HG03095 (cell line): ENCODE results near the gene KDM2B.

Experiments used
- ATAC-seq: cut with Tn5 transposase; IDR thresholded peaks from one replicate; pipeline ENCODE4 v1.9.1; 2021; ENCODE audit warnings: moderate library complexity; ENCODE audit not compliant: unreplicated experiment

KDM2B gene

GRCh38 chr12:121532503-121533393 lies 48.1 kb downstream of the KDM2B start:
- no peak for ATAC-seq

GRCh38 chr12:121531356-121531750 lies 49.5 kb downstream of the KDM2B start:
- no peak for ATAC-seq

- ATAC-seq = peak; percentile 47
Observed at GRCh38 chr12:121530600-121531355, 50.0 kb downstream of the KDM2B start.

GRCh38 chr12:121529184-121529583 lies 51.6 kb downstream of the KDM2B start:
- ATAC-seq = no peak

- ATAC-seq = no peak
Observed at GRCh38 chr12:121525411-121525810, 55.4 kb downstream of the KDM2B start.

GRCh38 chr12:121524196-121524916 lies 56.5 kb downstream of the KDM2B start:
- no peak for ATAC-seq

DNA sequence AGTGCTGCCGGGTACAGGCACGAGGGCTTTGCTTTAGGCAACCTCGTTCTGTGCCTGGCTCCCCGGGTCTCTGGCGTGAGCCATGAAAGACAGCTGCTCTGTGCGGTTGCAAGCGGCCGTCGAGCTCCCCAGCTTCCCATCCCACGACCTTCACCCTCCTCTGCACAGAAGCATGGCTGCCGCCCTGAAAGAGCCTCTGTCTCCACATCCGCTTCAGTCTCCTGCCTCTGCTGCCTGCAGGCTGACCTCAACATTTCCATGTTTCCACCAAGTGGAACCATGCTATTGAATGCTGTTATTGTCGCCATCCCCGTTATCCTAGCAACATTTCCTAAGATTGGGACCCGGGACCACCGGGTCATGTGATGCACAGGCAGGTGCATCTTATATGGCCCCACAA lies 57.1 kb downstream of the KDM2B start:
- ATAC-seq = peak; percentile 60

- ATAC-seq = peak; percentile 37
Observed at GRCh38 chr12:121522971-121523370, 57.9 kb downstream of the KDM2B start.

DNA sequence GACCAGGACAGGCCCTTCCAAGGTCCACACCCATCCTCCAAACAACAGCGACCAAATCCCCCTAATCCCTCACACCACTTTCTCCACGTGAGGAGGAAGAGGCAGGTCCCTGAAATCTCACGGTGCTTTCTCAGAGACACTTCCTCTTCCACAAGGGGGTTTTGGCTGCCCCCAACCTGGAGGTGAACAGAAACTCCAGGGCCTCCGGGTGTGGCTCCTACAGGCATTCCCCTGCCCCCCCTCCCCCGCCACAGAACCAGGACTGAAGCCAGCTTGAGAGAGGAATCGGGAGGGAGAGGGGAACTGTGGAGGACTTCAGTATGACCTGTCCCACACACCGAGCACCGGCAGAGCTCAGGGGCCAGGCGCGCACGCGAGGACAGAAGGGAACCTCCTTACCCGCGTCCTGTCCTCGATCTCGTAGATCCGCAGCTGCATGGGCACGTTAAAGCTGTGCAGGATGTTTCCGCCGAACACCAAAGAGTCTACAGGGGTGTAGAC lies 60.2 kb downstream of the KDM2B start:
- no peak for ATAC-seq

GRCh38 chr12:121520119-121520518 lies 60.7 kb downstream of the KDM2B start:
- no peak for ATAC-seq

DNA sequence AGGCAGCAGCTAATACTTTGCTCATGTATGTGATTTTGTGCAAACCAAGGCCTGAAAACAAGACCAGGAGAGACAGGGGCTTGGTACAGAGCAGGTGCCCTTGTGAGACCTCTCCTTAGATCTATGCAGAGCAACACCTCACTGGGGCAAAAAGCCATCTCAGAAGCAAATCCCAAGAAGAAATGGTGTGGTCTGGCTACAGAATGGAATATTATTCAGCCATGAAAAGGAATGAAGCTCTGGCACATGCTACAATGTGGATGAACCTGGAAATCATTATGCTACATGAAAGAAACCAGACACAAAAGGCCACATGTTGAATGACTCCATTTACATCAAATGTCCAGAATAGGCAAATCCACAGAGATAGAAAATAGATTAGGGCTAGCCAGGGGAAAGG lies 61.6 kb downstream of the KDM2B start:
- no peak for ATAC-seq

DNA sequence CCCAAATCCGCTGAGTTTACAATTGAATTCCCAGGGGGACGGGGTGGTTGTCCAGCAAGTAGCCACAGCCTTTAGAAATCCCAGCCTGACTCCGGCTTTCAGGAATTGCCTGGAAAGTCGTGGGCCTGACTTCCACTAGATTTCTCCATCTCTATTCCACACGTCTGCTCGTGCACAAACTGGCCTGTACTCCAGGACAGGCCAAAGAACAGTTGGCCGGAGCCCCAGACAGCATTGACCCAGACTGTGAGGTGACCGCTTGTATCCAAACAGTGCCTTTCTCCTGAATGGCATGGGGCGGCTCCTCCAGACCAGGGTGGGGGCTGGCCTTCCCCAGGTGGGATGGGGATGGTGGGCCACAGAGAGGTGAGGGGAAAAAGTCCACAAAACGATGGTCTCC lies 62.2 kb downstream of the KDM2B start:
- ATAC-seq = no peak

GRCh38 chr12:121516437-121517011 lies 64.3 kb downstream of the KDM2B start:
- no peak for ATAC-seq

GRCh38 chr12:121515615-121516014 lies 65.2 kb downstream of the KDM2B start:
- no peak for ATAC-seq

DNA sequence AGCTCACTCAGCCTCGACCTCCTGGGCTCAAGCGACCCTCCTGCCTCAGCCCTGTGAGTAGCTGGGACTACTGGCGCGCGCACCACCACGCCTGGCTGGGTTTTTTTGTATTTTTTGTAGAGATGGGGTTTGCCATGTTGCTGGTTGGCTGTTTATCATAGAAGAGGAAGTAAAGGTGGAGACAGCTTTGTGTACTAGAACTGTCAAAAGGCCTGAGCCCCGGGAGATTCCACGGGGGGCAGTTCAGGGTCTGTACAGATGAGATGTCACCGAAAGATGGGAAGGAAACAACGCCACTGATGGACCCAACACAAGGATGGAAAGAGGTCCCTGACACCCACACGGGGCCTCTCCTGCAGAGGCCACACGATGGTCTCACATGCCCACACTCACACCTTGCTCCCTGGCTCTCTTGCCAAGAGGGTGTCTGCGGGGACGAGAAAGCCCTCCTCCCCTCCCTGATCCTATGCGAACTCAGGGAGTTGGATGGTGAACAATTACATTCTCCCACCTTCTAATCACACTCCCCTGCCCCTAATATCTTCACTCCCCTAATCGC lies 66.6 kb downstream of the KDM2B start:
- no peak for ATAC-seq

DNA sequence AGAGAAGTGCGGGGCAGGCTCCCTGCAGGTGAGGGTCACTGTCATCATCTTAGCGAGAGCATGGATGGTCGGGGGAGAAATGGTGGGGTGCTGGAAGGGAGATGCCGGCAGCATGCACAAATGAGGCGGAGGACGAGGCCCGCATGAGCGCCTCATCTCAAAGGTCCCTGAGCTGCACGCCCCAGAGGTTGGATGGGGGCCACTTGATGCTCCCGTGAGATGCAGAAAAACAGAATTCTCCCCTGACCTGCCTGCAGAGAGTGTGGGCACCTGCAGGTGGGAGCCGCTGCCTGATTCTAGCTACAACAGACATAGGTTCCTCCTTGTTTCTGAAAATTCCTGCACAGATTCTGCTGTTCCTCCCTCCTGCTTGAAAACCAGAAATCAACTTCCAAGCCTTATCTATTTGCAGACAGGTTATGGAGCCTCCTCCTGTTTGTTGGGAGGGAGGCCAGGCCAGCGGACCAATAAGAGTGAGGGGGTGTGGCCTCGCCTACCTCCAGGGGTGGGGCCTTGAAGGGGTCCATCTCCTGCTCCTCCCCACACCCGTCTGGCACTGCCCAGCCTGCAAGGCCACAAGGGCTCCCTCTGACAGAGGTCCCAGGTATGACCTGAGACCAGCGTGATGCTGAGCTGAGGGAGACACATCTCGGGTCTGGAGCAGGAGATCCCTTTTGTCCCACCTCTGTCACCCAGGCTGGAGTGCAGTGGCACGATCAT lies 67.2 kb downstream of the KDM2B start:
- ATAC-seq = no peak

DNA sequence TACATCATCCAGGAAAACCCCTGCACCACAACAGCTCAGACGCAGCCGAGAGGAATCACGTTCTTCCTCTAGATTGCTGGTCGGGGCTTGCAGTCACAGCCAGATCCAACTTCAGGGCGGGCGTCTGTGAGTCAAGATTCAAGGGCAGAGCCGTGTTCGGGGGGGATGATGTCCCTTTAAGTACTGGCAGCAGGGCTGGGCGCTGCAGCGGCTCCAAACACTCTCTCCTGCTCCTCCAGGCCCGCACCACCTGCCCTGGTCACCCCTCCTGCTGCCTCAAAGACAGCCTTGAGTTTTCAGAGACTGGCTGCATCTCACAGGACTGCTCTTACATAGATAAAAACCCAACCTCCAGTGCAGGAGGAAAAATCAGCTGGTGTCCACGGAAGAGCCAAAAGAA lies 68.3 kb downstream of the KDM2B start:
- no peak for ATAC-seq

GRCh38 chr12:121511916-121512315 lies 68.9 kb downstream of the KDM2B start:
- ATAC-seq = no peak

DNA sequence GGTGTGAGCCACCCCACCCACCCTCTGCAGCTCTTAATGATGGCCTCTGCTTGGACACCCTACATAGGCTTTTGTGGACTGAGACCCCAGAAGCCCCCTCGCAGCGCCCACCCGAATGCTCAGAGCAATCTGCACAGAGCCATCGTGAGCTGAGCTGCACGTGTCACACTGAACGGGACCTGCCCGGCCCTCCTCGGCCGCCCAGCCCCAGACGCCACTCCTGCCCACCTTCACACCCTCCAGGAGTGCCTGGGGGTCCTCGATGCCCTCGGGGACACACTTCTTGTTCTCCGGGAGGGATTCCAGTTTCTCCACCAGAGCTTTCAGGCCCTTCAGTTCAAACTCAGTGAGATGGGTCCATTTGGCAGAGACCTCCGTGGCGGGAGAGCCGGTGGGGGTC lies 71.5 kb downstream of the KDM2B start:
- no peak for ATAC-seq

- no peak for ATAC-seq
Observed at GRCh38 chr12:121508533-121508932, 72.3 kb downstream of the KDM2B start.
